ENCODE measurements around the gene HOXA13. TPM values are rescaled to one million over a fixed set of nuclear protein-coding genes. Genes with fewer than 3 reads are reported as not detected.

The HOXA13 gene
- total RNA-seq, 1 donor from 2014 or later = not detected

GRCh38 chr7:27211084-27211446, 11.2 kb upstream of the HOXA13 start:
- CTCF ChIA-PET = interaction anchor here (0.9 to 4.2 kb wide), 10 partner anchors 12 to 809 kb away, joined by 3 to 26 read pairs (median 6); no protein-coding TSS in a partner anchor
- POLR2A ChIA-PET = no interaction called here
- Mint-ChIP-seq H3K27ac (no peak overlapping the region), H3K4me1 (peaks cover 10% of the 10 kb centered on the region), H3K9me3 (no peaks in the 10 kb centered on the region), H3K4me3 (no peak overlapping the region), H3K36me3 (ENCODE audit: low read depth) (no peaks in the 10 kb centered on the region), H3K27me3 (peaks cover 75% of the 10 kb centered on the region)
- intact Hi-C loops (cut with micrococcal nuclease) = loop anchor here (2.0 to 5.0 kb wide), 3 partner anchors 14 to 886 kb away; no protein-coding TSS in a partner anchor
- ATAC-seq (ENCODE audit: low read depth) = no peak
- TF ChIP-seq CTCF (IDR thresholded peaks at IDR 0.05) = no peak
- no peak for DNase-seq

- Mint-ChIP-seq H3K36me3 (ENCODE audit: low read depth) (no peaks in the 10 kb centered on the region), H3K27ac (no peak overlapping the region), H3K27me3 (peaks cover 75% of the 10 kb centered on the region), H3K9me3 (no peaks in the 10 kb centered on the region), H3K4me1 (peaks cover 14% of the 10 kb centered on the region), H3K4me3 (peak overlapping the region; percentile 64)
- POLR2A ChIA-PET = no interaction called here
- no peak for TF ChIP-seq CTCF (IDR thresholded peaks at IDR 0.05)
- ATAC-seq (ENCODE audit: low read depth) (peak; percentile 49), DNase-seq (no peak)
- CTCF ChIA-PET = interaction anchor here (0.9 to 4.2 kb wide), 11 partner anchors 12 to 1416 kb away, joined by 3 to 26 read pairs (median 5); no protein-coding TSS in a partner anchor
- intact Hi-C loops (cut with micrococcal nuclease) = loop anchor here (1.0 to 5.0 kb wide), 6 partner anchors 14 to 887 kb away; no protein-coding TSS in a partner anchor
These were observed 10.7 kb upstream of the HOXA13 start for GRCh38 chr7:27210441-27211083.

GRCh38 chr7:27209933-27210440, 10.1 kb upstream of the HOXA13 start:
- intact Hi-C loops (cut with micrococcal nuclease) = loop anchor here (1.0 to 5.0 kb wide), 6 partner anchors 15 to 887 kb away; no protein-coding TSS in a partner anchor

GRCh38 chr7:27208998-27209397, 9.1 kb upstream of the HOXA13 start:
- CTCF ChIA-PET = interaction anchor here (1.0 to 4.2 kb wide), 5 partner anchors 365 to 1418 kb away, joined by 3 to 26 read pairs (median 5); no protein-coding TSS in a partner anchor
- DNase-seq (no peak), ATAC-seq (ENCODE audit: low read depth) (no peak)
- Mint-ChIP-seq H3K27ac (no peak overlapping the region), H3K4me3 (no peak overlapping the region), H3K9me3 (no peaks in the 10 kb centered on the region), H3K4me1 (peaks cover 16% of the 10 kb centered on the region), H3K36me3 (ENCODE audit: low read depth) (no peaks in the 10 kb centered on the region), H3K27me3 (peaks cover 82% of the 10 kb centered on the region)
- TF ChIP-seq CTCF (IDR thresholded peaks at IDR 0.05) = no peak
- POLR2A ChIA-PET = no interaction called here
- intact Hi-C loops (cut with micrococcal nuclease) = no loop called here

More at GRCh38 chr7:27209933-27210440, 10.1 kb upstream of the HOXA13 start:
- Mint-ChIP-seq H3K4me1 (peaks cover 16% of the 10 kb centered on the region), H3K9me3 (no peaks in the 10 kb centered on the region), H3K36me3 (ENCODE audit: low read depth) (no peaks in the 10 kb centered on the region), H3K4me3 (peak overlapping the region; percentile 64), H3K27ac (no peak overlapping the region), H3K27me3 (peaks cover 79% of the 10 kb centered on the region)
- ATAC-seq (ENCODE audit: low read depth) (no peak), DNase-seq (no peak)
- ChIA-PET POLR2A (no interaction called here), CTCF (interaction anchor here (0.9 to 4.2 kb wide), 10 partner anchors 12 to 1417 kb away, joined by 3 to 26 read pairs (median 5); no protein-coding TSS in a partner anchor)
- TF ChIP-seq CTCF (IDR thresholded peaks at IDR 0.05) = no peak

- Mint-ChIP-seq H3K27ac (no peak overlapping the region), H3K4me1 (peaks cover 16% of the 10 kb centered on the region), H3K36me3 (ENCODE audit: low read depth) (no peaks in the 10 kb centered on the region), H3K9me3 (no peaks in the 10 kb centered on the region), H3K4me3 (no peak overlapping the region), H3K27me3 (peaks cover 82% of the 10 kb centered on the region)
- no peak for TF ChIP-seq CTCF (IDR thresholded peaks at IDR 0.05)
- ChIA-PET CTCF (interaction anchor here (1.2 to 4.2 kb wide), 3 partner anchors 10 to 713 kb away, joined by 3 to 26 read pairs (median 8); no protein-coding TSS in a partner anchor), POLR2A (no interaction called here)
- ATAC-seq (ENCODE audit: low read depth) (no peak), DNase-seq (no peak)
- intact Hi-C loops (cut with micrococcal nuclease) = no loop called here
These were observed 7.6 kb upstream of the HOXA13 start for GRCh38 chr7:27207348-27207985.

Data from activated B cell treated with CpG ODN at 0.5 μM for 24 hours (primary cell).